Caki2 (cell line): Measurements from ENCODE around the gene PIK3CD. TPM values are rescaled to one million over a fixed set of nuclear protein-coding genes. Genes with fewer than 3 reads are reported as not detected.
A peak's percentile ranks its signal among the peaks of the same experiment; 100 is the strongest.
"Not testable (repeated sequence)": the region's sequence is repeated elsewhere in the genome, so short reads cannot be mapped to it uniquely, and the experiment has no call there.

Experiments used
- DNase-seq: peaks from one replicate; pipeline ENCODE4 v3.0.0-alpha.2; 2015; ENCODE audit warnings: low read depth
- in situ Hi-C: cut with HindIII; loops from 2 replicates; pipeline ENCODE4 v1.10.0; 2016; ENCODE audit warnings: low sequenced_read_pairs, low pct_unique_long_range_greater_than_20kb, mixed read lengths
- total RNA-seq: library from RNA; depleted of rRNA; stranded (reverse); fragments of >200 nt; shearing (Covaris generic); gene quantifications from 2 replicates; pipeline ENCODE4 v1.2.3, GENCODE V29; 2014; ENCODE audit warnings: low replicate concordance

Gene PIK3CD
- total RNA-seq, 1 experiment from 2014 or later: 7.0 TPM

DNA sequence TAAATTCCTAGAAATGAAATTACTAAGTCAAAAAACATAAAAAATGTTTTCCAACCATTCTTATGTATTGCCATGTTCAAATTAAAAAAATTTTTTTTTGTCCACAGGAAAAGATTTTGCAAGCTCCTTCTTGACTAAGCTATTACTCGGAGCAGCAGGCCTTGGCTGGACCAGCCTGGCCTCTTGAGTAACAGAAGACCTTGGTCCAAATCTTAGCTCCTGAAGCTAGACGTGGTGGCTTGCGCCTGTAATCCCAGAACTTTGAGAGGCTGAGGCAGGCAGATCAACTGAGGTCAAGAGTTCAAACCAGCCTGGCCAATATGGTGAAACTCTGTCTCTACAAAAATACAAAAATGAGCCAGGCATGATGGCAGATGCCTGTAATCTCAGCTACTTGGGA, 94.7 kb downstream of the PIK3CD start:
- in situ Hi-C loops: no loop called here
- DNase-seq: no peak

GRCh38 chr1:9746651-9747050, 95.1 kb downstream of the PIK3CD start:
- DNase-seq: no peak
- in situ Hi-C loops: no loop called here

DNA sequence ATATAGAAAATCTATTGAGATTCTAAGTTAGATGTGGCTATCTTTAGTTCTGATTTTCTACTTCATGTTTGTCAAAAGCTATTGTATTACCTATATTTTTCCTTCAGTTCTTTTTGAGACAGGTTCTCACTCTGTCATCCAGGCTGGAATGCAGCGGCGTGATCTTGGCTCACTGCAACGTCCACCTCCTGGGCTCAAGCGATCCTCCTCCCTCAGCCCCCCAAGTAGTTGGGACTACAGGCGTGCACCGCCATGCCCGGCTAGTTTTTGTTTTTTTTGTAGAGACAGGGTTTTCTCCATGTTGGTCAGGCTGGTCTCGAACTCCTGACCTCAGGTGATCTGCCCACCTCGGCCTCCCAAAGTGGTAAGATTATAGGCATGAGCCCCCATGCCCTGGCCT, 96.9 kb downstream of the PIK3CD start:
- in situ Hi-C loops, DNase-seq: not testable (repeated sequence)

DNA sequence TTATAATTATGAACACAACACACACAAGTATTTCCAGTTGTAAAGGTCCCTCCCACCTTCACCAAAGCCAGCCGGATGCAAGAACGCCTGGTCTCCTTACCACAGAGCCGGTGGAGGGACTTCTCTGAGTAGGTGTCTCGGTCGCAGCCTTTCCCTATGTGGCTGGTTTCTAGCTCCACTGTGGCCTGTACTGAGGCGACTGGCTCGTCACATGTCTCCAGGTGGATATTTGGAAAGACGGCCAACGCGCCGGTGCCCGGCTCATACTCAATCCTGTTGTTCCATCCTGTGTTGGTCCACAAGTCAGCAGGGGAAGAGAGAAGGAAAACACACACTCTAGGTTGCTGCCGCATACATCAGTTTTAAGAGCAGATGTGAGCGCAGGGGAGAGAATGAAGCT, 97.8 kb downstream of the PIK3CD start:
- in situ Hi-C loops: no loop called here
- DNase-seq: no peak

DNA sequence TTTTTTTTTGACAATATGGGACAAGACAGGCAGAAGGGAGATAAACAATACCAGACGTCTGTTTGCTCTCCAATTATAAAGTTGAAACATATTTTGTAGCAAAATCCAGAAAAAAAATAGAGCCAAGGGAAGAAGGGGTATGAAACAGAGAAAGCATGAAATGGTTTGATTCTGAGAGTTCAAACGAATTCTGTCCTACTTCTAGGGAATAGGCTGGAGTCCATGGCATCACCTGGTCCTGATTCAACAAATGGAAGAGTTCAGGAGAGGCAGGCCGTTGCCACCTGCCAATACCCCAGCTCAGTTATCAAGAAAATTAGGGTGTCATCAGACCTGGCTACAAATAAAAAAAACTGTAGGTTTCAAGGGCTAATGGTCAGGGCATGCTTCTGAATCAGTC, 100.4 kb downstream of the PIK3CD start:
- in situ Hi-C loops: no loop called here
- DNase-seq: no peak

GRCh38 chr1:9753121-9753531, 101.6 kb downstream of the PIK3CD start:
- in situ Hi-C loops: no loop called here
- peak; percentile 36 for DNase-seq

DNA sequence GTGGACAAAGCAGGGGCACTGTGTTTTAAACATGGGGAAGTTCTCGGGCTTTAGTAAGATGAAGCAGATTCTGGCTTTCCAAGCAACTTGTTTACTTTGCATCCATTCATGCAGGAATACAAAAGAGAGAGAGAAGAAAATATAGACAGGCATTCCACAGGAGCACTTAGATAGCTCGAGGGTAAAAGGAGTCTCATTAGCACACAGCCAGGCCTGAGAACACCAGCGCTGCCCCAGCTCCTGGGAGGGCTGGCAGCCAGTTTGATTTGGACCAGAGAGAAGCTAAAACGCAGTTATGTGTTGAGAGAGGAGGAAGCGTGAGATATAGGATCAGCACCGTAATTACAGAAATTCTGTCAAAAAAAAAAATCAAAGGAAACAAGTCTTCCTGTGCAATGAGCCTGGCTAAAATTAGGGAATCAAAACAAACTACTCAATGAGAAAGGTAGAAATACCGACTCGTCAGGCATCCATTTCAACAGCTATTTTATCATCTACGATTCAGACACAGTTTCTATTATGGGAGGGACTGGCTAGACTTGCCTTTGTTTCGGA, 104.0 kb downstream of the PIK3CD start:
- in situ Hi-C loops: no loop called here
- peak; percentile 12 for DNase-seq

DNA sequence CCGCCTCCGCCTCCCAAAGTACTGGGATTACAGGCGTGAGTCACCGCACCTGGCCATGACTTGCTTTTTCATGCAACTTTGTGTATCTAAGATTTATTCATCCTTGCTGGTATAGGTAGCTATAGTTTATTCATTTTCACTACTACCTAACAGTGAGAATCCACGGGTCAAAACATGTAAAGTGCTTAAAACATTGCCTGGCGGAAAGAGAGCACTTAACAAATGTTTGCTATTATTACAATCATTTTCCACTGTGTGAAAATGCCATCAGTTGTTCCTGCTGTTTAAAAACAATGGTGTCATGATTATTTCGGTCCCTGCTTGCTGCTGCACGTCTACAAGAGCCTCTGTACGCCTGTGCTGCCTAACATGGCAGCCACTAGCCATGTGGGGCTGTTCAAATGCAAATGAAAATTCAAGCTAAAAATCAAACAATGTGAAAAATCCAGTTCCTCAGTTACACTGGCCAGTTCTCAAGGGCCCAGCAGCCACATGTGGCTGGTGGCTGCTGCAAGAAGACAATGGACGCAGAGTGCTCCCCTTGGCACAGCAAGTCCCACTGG, 107.1 kb downstream of the PIK3CD start:
- no peak for DNase-seq
- in situ Hi-C loops: no loop called here

GRCh38 chr1:9759939-9760338, 108.4 kb downstream of the PIK3CD start:
- DNase-seq: no peak
- in situ Hi-C loops: no loop called here

DNA sequence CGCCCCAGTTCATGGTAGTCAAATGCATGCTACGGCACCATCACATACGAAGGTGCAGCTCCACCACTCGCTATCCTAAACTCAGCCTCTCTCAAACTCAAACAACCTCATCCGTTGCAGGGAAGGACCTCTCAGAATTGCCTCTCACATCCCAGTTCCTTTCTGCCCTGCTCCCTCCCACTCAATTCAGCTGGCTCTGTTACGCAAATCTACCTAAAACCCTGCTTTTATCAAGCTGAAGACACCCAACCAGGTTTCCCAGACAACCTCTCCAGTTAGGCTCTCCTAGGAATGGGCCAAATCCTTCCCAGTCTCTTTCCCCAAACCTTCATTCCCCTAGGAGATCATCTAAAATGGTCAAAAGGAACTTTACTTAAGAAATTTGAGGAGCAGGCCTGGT, 109.3 kb downstream of the PIK3CD start:
- DNase-seq: no peak
- in situ Hi-C loops: no loop called here

DNA sequence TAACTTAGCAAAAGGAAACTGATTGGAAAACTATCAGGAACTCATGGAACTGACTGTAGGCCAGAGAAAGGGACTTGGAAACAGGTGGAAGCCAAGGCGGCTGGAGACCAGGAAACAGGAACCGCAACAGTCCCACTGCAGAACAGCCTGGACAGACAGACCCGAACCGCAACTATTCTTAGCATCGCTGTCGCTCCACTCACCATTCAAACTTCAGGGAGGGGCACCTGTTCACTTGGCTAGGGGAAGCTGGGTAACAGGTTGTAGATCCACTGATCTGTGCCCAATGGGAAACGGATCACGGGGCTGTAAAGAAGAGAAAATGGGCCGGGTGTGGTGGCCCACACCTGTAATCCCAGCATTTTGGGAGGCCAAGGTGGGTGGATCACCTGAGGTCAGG, 110.3 kb downstream of the PIK3CD start:
- no peak for DNase-seq
- in situ Hi-C loops: no loop called here

GRCh38 chr1:9762446-9762845, 110.9 kb downstream of the PIK3CD start:
- DNase-seq, in situ Hi-C loops: not testable (repeated sequence)

GRCh38 chr1:9763914-9764313, 112.4 kb downstream of the PIK3CD start:
- DNase-seq: no peak
- in situ Hi-C loops: no loop called here

DNA sequence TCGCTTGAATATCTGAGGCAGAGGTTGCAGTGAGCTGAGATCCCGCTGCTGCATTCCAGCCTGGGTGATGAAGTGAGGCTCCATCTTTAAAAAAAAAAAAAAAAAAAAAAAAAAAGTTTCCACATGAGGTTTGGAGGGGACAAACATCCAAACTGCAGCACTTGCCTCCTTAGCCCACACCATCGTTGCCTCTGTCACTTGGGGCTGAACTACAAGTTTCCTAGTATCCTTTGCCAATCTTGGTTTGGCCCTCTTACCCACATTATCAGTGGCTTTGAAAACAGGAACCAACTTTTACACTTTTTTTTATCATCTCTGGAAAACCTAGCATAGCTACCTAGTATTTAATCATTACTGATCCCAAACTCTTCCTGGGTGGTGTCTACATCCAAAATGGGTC, 113.0 kb downstream of the PIK3CD start:
- in situ Hi-C loops: no loop called here
- DNase-seq: no peak

- peak; percentile 86 for DNase-seq
- in situ Hi-C loops: no loop called here
Measured at GRCh38 chr1:9766759-9767442, 115.4 kb downstream of the PIK3CD start.

- in situ Hi-C loops: no loop called here
- no peak for DNase-seq
Measured at GRCh38 chr1:9767964-9768668, 116.6 kb downstream of the PIK3CD start.

DNA sequence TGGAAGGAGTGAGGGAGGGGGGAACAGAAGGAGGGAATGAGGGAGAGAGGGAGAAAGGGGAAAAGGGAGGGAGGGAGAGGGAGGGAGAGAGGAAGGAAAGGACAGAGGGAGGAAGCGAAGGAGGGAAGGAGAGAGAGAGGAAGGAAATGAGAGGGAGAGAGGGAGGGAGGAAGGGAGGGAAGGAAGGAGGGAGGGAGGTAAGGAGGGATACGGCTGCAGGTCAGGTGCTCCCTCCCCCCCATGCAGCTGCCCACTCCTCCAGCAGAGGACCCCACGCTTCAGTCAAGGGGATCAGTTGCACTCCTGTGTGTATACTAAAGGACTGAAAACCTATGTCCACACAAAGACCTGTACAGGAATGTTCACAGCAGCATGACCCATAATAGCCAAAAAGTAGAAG, 117.5 kb downstream of the PIK3CD start:
- in situ Hi-C loops: no loop called here
- no peak for DNase-seq

- no peak for DNase-seq
- in situ Hi-C loops: no loop called here
Measured at GRCh38 chr1:9770298-9770697, 118.8 kb downstream of the PIK3CD start.
